UCSD-AML1 (cell line): ENCODE results near the gene CCDC43.
"Not testable (repeated sequence)": the region's sequence is repeated elsewhere in the genome, so short reads cannot be mapped to it uniquely, and the experiment has no call there.

Source experiments
- DNase-seq: peaks from one replicate; lab custom pipeline; 2025; ENCODE audit not compliant: unreplicated experiment; lab: John Stamatoyannopoulos, UW

CCDC43 gene

GRCh38 chr17:44672479-44673093, 17.0 kb downstream of the CCDC43 start:
- no peak for DNase-seq

- no peak for DNase-seq
Measured at GRCh38 chr17:44666006-44666405, 23.6 kb downstream of the CCDC43 start.

- DNase-seq: no peak
Measured at GRCh38 chr17:44664867-44665266, 24.7 kb downstream of the CCDC43 start.

- DNase-seq: no peak
Measured at GRCh38 chr17:44663095-44663494, 26.5 kb downstream of the CCDC43 start.

GRCh38 chr17:44661835-44662234, 27.7 kb downstream of the CCDC43 start:
- no peak for DNase-seq

GRCh38 chr17:44655983-44656710, 33.4 kb downstream of the CCDC43 start, which contains the start of gene MEIOC:
Gene MEIOC (plus strand): TSS chr17:44656468. CDS start chr17:44656614, 146 bp downstream.
- DNase-seq: no peak

- no peak for DNase-seq
Measured at GRCh38 chr17:44653954-44654353, 35.6 kb downstream of the CCDC43 start.

- no peak for DNase-seq
Measured at GRCh38 chr17:44653384-44653783, 36.2 kb downstream of the CCDC43 start.

- no peak for DNase-seq
Measured at GRCh38 chr17:44652727-44653126, 36.8 kb downstream of the CCDC43 start.

- no peak for DNase-seq
Measured at GRCh38 chr17:44651228-44651627, 38.3 kb downstream of the CCDC43 start.

GRCh38 chr17:44648963-44649362, 40.6 kb downstream of the CCDC43 start:
- DNase-seq: no peak

GRCh38 chr17:44647736-44648135, 41.8 kb downstream of the CCDC43 start:
- DNase-seq: no peak

GRCh38 chr17:44646280-44646679, 43.3 kb downstream of the CCDC43 start:
- DNase-seq: no peak

GRCh38 chr17:44645341-44645740, 44.2 kb downstream of the CCDC43 start:
- no peak for DNase-seq

- DNase-seq: no peak
Measured at GRCh38 chr17:44642834-44643233, 46.7 kb downstream of the CCDC43 start.

GRCh38 chr17:44637066-44637465, 52.5 kb downstream of the CCDC43 start:
- no peak for DNase-seq

GRCh38 chr17:44636562-44636961, 53.0 kb downstream of the CCDC43 start:
- no peak for DNase-seq

- DNase-seq: not testable (repeated sequence)
Measured at GRCh38 chr17:44634401-44634800, 55.2 kb downstream of the CCDC43 start.

- no peak for DNase-seq
Measured at GRCh38 chr17:44633998-44634397, 55.6 kb downstream of the CCDC43 start.

GRCh38 chr17:44630703-44631102, 58.9 kb downstream of the CCDC43 start:
- DNase-seq: no peak

- DNase-seq: no peak
Measured at GRCh38 chr17:44629314-44629713, 60.3 kb downstream of the CCDC43 start.
